Smooth muscle cell of the umbilical artery (primary cell): ENCODE data around the gene EXTL2. TPM values are rescaled to one million over a fixed set of nuclear protein-coding genes. Genes with fewer than 3 reads are reported as not detected.

ENCODE experiments used
- total RNA-seq: library from RNA; depleted of rRNA; stranded (reverse); fragments of >200 nt; gene quantifications from 2 replicates; pipeline ENCODE4 v1.2.3, GENCODE V29; 2014

EXTL2 gene
- total RNA-seq = 53.7 and 62.1 TPM in 2 replicates

DNA sequence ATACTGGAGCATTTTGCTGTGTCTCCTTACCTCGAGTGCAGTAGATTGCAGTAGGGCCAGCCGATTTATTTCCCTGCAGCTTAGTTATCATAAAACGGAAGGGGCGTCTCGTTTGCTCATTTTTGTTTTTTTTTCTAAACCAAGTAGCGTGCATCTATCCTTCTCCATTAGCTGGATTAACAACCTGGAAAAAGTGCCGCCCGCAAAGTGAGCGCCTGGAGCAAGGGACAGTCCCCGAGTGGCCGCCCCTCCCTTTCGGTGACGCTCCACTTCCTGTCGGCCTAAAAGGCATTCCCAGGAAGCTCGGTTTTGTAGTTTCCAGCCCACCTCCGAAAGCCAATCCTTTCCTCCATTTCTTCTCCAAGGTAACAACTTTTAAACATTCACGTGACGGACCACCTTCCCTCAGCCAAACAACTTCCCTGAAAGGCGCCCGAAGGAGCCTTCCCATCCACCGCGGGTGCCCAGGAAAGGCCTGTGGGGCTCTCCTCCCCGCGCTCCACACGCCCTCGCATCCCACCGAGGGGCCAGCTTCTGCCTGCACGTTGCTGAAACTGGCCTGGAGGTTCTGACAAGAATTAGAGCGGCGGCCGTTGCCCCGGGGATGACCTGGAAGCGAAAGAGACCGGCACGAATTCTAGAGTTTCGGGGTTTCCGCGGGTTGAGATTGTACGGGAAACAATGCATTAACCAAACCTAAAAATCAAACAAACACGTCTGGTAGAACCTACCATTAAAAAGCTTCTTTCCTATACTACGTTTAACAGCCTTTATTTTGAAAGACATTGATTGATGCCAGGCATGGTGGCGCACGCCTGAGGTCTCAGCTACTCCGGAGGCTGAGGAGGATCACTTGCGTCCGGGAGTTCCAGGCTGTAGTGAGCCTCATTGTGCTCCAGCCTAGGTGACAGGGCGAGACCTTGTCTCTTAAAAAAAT is at the start of gene EXTL2:
TSS of gene EXTL2 (minus strand) at position 240 of the 937 bp plus-strand sequence. CDS start 6,085 bp downstream, outside the sequence.

DNA sequence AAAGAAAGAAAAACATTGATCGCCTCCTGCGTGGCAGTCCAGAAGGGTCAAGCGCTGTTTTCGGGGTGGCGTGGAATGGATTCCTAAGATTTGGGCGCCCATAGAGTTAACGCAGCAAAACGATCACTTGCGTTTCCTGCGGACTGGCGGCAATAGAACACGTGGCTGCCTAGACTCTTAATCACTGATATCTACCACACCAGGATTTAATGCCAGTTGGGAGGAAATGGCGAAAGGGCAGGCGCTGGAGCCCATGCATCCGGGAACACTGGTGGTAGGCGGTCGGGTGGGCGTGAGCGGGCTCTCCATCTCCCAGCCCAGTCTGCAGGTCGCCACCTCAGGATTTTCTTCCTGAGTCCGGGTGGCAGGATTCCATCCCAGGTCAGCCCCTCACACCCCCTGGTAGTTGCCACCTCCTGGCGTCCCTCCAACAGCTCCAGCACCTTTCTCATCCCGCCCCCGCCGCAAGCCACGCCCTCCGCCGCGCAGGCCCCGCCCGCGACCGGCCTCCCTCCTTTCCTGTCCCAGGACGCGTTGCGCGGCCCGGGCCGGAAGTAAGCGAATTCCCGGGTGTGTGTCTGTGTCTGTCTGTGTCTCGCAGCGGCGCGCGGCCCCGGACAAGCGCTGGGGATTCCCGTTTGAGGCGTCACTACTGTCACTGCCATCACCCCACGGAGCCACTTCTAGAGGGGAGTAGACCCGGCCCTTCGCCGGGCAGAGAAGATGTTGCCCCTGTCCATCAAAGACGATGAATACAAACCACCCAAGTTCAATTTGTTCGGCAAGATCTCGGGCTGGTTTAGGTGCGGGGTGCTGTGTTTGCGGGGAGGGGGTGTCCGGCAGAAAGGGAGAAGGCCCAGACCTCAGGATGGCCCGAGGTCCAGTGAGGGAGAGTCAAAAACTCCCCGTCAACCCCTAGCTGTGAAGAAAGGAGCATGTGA is 1.2 kb upstream of the EXTL2 start, which contains the start of gene SLC30A7:
TSS of gene SLC30A7 (plus strand) at position 551 of the 941 bp plus-strand sequence. CDS start at position 724, 173 bp downstream.

Other genes starting within 250 kb of the EXTL2 start
- 64.1 and 73.6 TPM in 2 replicates for gene VCAM1, start 175.1 kb downstream of the EXTL2 start, total RNA-seq
- 58.2 and 68.9 TPM in 2 replicates for gene SLC30A7, start 1.2 kb upstream of the EXTL2 start, total RNA-seq
- gene DPH5, start 130.9 kb upstream of the EXTL2 start, total RNA-seq = 27.8 and 31.8 TPM in 2 replicates